ENCODE results near the gene PFAS. TPM values are rescaled to one million over a fixed set of nuclear protein-coding genes. Genes with fewer than 3 reads are reported as not detected.

The PFAS gene
- total and polyA plus RNA-seq, 2 of the 8 experiments (the other 6 are each of a cell fraction or from before 2014, with no cell fraction given) = 88.4 to 248 TPM

- no peak for TF ChIP-seq JUND (IDR thresholded peaks at IDR 0.05; ENCODE audit: low read length)
Measured at GRCh38 chr17:8223356-8224126, 25.5 kb upstream of the PFAS start (continued).
